OCI-LY1 (cell line): Measurements from ENCODE around the gene MDFIC.

Experiments
- H2AFZ ChIP-seq: fragments of 200-600 bp; sonication (generic), shearing (Covaris generic); 2 replicates; pipeline ENCODE4 v1.6.0; 2014; ENCODE audit warnings: antibody characterized with exemption, mild to moderate bottlenecking, low read length
- H3F3A ChIP-seq: fragments of 200-600 bp; sonication (generic), shearing (Covaris generic); 2 replicates; pipeline ENCODE4 v1.6.0; 2014; ENCODE audit warnings: mild to moderate bottlenecking, antibody characterized with exemption, low read length, moderate library complexity; ENCODE audit not compliant: insufficient read depth
- H3K27ac ChIP-seq: fragments of 200-600 bp; sonication (generic); 2 replicates; pipeline ENCODE4 v1.5.1; 2014; ENCODE audit warnings: low read length, mixed run types, mild to moderate bottlenecking, low read depth; ENCODE audit not compliant: poor library complexity, severe bottlenecking
- H3K27me3 ChIP-seq: fragments of 200-600 bp; sonication (generic); 2 replicates; pipeline ENCODE4 v1.6.0; 2014; ENCODE audit warnings: antibody characterized with exemption, mild to moderate bottlenecking, low read length, moderate library complexity; ENCODE audit not compliant: insufficient read depth
- H3K36me3 ChIP-seq: fragments of 200-600 bp; sonication (generic); 2 replicates; pipeline ENCODE4 v1.6.1; 2014; ENCODE audit warnings: mild to moderate bottlenecking, antibody characterized with exemption, low read length, moderate library complexity, mixed read lengths; ENCODE audit not compliant: insufficient read depth
- H3K4me1 ChIP-seq: fragments of 200-600 bp; sonication (generic); 2 replicates; pipeline ENCODE4 v1.5.1; 2014; ENCODE audit warnings: mild to moderate bottlenecking, low read length, moderate library complexity; ENCODE audit not compliant: insufficient read depth, severe bottlenecking
- H3K4me2 ChIP-seq: fragments of 200-600 bp; sonication (generic), shearing (Covaris generic); 2 replicates; pipeline ENCODE4 v1.6.1; 2014; ENCODE audit warnings: low read length
- H3K4me3 ChIP-seq: fragments of 200-600 bp; sonication (generic); 2 replicates; pipeline ENCODE4 v1.5.1; 2014; ENCODE audit warnings: low read length, low read depth, mild to moderate bottlenecking, mixed read lengths; ENCODE audit not compliant: poor library complexity, severe bottlenecking
- H3K79me2 ChIP-seq: fragments of 200-600 bp; shearing (Covaris generic); 2 replicates; pipeline ENCODE4 v1.6.1; 2016; ENCODE audit warnings: mixed run types, low read length, mixed read lengths; ENCODE audit not compliant: insufficient read depth
- H3K9ac ChIP-seq: fragments of 200-600 bp; sonication (generic), shearing (Covaris generic); 2 replicates; pipeline ENCODE4 v1.6.1; 2014; ENCODE audit warnings: mild to moderate bottlenecking, low read length, mixed read lengths
- H3K9me2 ChIP-seq: fragments of 200-600 bp; sonication (generic), shearing (Covaris generic); 2 replicates; pipeline ENCODE4 v1.6.1; 2014; ENCODE audit warnings: low read depth, mild to moderate bottlenecking, low read length, mixed read lengths
- H3K9me3 ChIP-seq: fragments of 200-600 bp; shearing (Covaris generic); 2 replicates; pipeline ENCODE4 v1.6.1; 2014; ENCODE audit warnings: low read length, mixed read lengths
- H4K20me1 ChIP-seq: fragments of 200-600 bp; sonication (generic), shearing (Covaris generic); 2 replicates; pipeline ENCODE4 v1.6.0; 2016; ENCODE audit warnings: mild to moderate bottlenecking, low read length; ENCODE audit not compliant: insufficient read depth
- CTCF ChIP-seq: fragments of 200-600 bp; sonication (generic), shearing (Covaris generic); IDR thresholded peaks from 2 replicates; pipeline ENCODE4 v1.5.1; 2017; ENCODE audit warnings: mild to moderate bottlenecking, antibody characterized with exemption, low read length, moderate library complexity, mixed read lengths
- EZH2 ChIP-seq: fragments of 200-600 bp; sonication (generic), shearing (Covaris generic); IDR thresholded peaks from 2 replicates; pipeline ENCODE4 v1.8.0; 2017; ENCODE audit warnings: borderline replicate concordance, mixed run types, mild to moderate bottlenecking, antibody characterized with exemption, low read length, moderate library complexity, mixed read lengths

The MDFIC gene

GRCh38 chr7:115037128-115037802, 115.4 kb downstream of the MDFIC start:
- Histone ChIP-seq H3K9me3 (no peaks in the 10 kb centered on the region), H3F3A (no peaks in the 10 kb centered on the region), H3K4me2 (no peak overlapping the region), H3K36me3 (no peaks in the 10 kb centered on the region), H3K4me1 (no peaks in the 10 kb centered on the region), H4K20me1 (no peaks in the 10 kb centered on the region; the same call in 1 of the 2 replicates), H3K4me3 (no peak overlapping the region), H3K79me2 (no peaks in the 10 kb centered on the region), H3K27me3 (no peaks in the 10 kb centered on the region), H3K27ac (no peak overlapping the region), H3K9me2 (no peaks in the 10 kb centered on the region), H3K9ac (no peak overlapping the region), H2AFZ (no peak overlapping the region)
- TF ChIP-seq CTCF (no peak), EZH2 (no peak)

GRCh38 chr7:115038158-115038557, 116.3 kb downstream of the MDFIC start:
- no peaks in the 10 kb centered on the region for H3K36me3 ChIP-seq
- H3K9ac ChIP-seq = no peak overlapping the region
- H3F3A ChIP-seq = no peaks in the 10 kb centered on the region
- H3K4me1 ChIP-seq = no peaks in the 10 kb centered on the region
- no peak overlapping the region for H3K4me2 ChIP-seq
- no peak overlapping the region for H3K27ac ChIP-seq
- H3K9me2 ChIP-seq = no peaks in the 10 kb centered on the region
- no peaks in the 10 kb centered on the region for H3K79me2 ChIP-seq
- H3K4me3 ChIP-seq = no peak overlapping the region
- no peaks in the 10 kb centered on the region for H3K9me3 ChIP-seq
- H4K20me1 ChIP-seq = no peaks in the 10 kb centered on the region; the same call in 1 of the 2 replicates
- no peaks in the 10 kb centered on the region for H3K27me3 ChIP-seq
- no peak overlapping the region for H2AFZ ChIP-seq
- no peak for TF ChIP-seq EZH2
- TF ChIP-seq CTCF = no peak

- H3F3A ChIP-seq = no peaks in the 10 kb centered on the region
- no peaks in the 10 kb centered on the region; the same call in 1 of the 2 replicates for H4K20me1 ChIP-seq
- H3K36me3 ChIP-seq = no peaks in the 10 kb centered on the region
- no peak overlapping the region for H2AFZ ChIP-seq
- no peak overlapping the region for H3K9ac ChIP-seq
- H3K4me2 ChIP-seq = no peak overlapping the region
- no peaks in the 10 kb centered on the region for H3K27me3 ChIP-seq
- no peak overlapping the region for H3K4me3 ChIP-seq
- no peaks in the 10 kb centered on the region for H3K9me3 ChIP-seq
- no peak overlapping the region for H3K27ac ChIP-seq
- TF ChIP-seq EZH2 = no peak
- no peak for TF ChIP-seq CTCF
- H3K9me2 ChIP-seq = no peaks in the 10 kb centered on the region
- H3K79me2 ChIP-seq = no peaks in the 10 kb centered on the region
- no peaks in the 10 kb centered on the region for H3K4me1 ChIP-seq
Observed at GRCh38 chr7:115040057-115040456, 118.2 kb downstream of the MDFIC start.
